ENCODE data around the gene RPL38.

RPL38 gene

DNA sequence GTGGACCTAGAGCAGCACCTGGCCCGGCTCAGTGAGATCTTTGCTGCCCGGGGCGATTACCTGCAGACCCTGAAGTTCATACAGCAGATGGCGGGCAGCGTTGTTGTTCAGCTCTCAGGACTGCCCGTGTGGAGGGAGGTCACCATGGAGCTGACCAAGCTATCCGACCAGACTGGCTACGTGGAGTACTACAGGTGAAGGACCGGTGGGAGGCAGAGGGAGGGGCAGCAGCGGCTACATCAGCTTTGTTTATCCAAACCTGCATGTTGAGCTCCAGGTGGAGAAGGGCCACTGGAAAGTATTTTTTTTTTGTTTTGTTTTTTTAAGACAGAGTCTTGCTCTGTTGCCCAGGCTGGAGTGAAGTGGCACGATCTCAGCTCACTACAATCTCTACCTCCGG lies 33.8 kb downstream of the RPL38 start:
- Histone ChIP-seq H3K36me3 (ENCODE audit: control insufficient read depth in 2 of 2, insufficient read depth in 1 of 2, low read length in 2 of 2) (peaks cover 0 to 8% of the 10 kb centered on the region in 2 experiments; a peak in 1 of 3 replicates), H3K4me1 (ENCODE audit: control insufficient read depth, insufficient read depth, low read length) (no peaks in the 10 kb centered on the region), H3K27ac (ENCODE audit: extremely low read depth, low read depth, low read length) (no peak overlapping the region), H3K4me3 (ENCODE audit: low read depth, low read length) (no peak overlapping the region), H3K9me3 (ENCODE audit: control insufficient read depth, insufficient read depth, low read depth, low read length) (no peaks in the 10 kb centered on the region)
- TF ChIP-seq SP2 (tag by site-specific recombination; IDR thresholded peaks at IDR 0.05) (no peak), ZNF830 (tag by site-specific recombination; IDR thresholded peaks at IDR 0.05; ENCODE audit: low read depth) (no peak), ZNF658 (tag by site-specific recombination; IDR thresholded peaks at IDR 0.05) (no peak)
- CTCF ChIA-PET = interaction anchor here (1.0 to 1.2 kb wide), 3 partner anchors 16 to 38 kb away, joined by 3 to 4 read pairs (median 3); no protein-coding TSS in a partner anchor
- POLR2A ChIA-PET = interaction anchor here (0.7 kb wide), 1 partner anchor 63 kb away, joined by 4 read pairs; no protein-coding TSS in a partner anchor

- Histone ChIP-seq H3K4me1 (ENCODE audit: control insufficient read depth, insufficient read depth, low read length) (no peaks in the 10 kb centered on the region), H3K9me3 (ENCODE audit: control insufficient read depth, insufficient read depth, low read depth, low read length) (no peaks in the 10 kb centered on the region), H3K4me3 (ENCODE audit: low read depth, low read length) (no peak overlapping the region), H3K36me3 (ENCODE audit: control insufficient read depth in 2 of 2, insufficient read depth in 1 of 2, low read length in 2 of 2) (peaks cover 0 to 12% of the 10 kb centered on the region in 2 experiments; a peak in 1 of 3 replicates), H3K27ac (ENCODE audit: extremely low read depth, low read depth, low read length) (no peak overlapping the region)
- CTCF ChIA-PET = interaction anchor here (1.0 kb wide), 1 partner anchor 28 kb away, joined by 4 read pairs; no protein-coding TSS in a partner anchor
- POLR2A ChIA-PET = no interaction called here
- TF ChIP-seq ZNF654 (tag by site-specific recombination; IDR thresholded peaks at IDR 0.05; ENCODE audit: low read depth) (no peak), ZSCAN16 (tag by site-specific recombination; IDR thresholded peaks at IDR 0.05) (no peak), ZNF585B (tag by site-specific recombination; IDR thresholded peaks at IDR 0.05) (no peak), MYNN (tag by site-specific recombination; IDR thresholded peaks at IDR 0.05; ENCODE audit: borderline replicate concordance) (no peak), KLF8 (tag by site-specific recombination; IDR thresholded peaks at IDR 0.05) (no peak), ZNF621 (tag by site-specific recombination; IDR thresholded peaks at IDR 0.05) (no peak), ZNF571 (tag by site-specific recombination; IDR thresholded peaks at IDR 0.05) (no peak), ZBTB1 (tag by site-specific recombination; IDR thresholded peaks at IDR 0.05) (no peak), ZNF843 (tag by site-specific recombination; IDR thresholded peaks at IDR 0.05) (no peak), YY2 (tag by site-specific recombination; IDR thresholded peaks at IDR 0.05) (no peak), MEIS1 (CRISPR knock-in tag; IDR thresholded peaks at IDR 0.05; ENCODE audit: borderline replicate concordance) (no peak), PRDM6 (tag by site-specific recombination; IDR thresholded peaks at IDR 0.05) (no peak), ZNF341 (tag by site-specific recombination; IDR thresholded peaks at IDR 0.05; ENCODE audit: low read depth) (no peak), ZNF416 (tag by site-specific recombination; IDR thresholded peaks at IDR 0.05) (no peak), YY1 (tag by site-specific recombination; IDR thresholded peaks at IDR 0.05) (no peak)
- TF ChIP-seq, protein P1, sequence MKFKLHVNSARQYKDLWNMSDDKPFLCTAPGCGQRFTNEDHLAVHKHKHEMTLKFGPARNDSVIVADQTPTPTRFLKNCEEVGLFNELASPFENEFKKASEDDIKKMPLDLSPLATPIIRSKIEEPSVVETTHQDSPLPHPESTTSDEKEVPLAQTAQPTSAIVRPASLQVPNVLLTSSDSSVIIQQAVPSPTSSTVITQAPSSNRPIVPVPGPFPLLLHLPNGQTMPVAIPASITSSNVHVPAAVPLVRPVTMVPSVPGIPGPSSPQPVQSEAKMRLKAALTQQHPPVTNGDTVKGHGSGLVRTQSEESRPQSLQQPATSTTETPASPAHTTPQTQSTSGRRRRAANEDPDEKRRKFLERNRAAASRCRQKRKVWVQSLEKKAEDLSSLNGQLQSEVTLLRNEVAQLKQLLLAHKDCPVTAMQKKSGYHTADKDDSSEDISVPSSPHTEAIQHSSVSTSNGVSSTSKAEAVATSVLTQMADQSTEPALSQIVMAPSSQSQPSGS (tag by site-specific recombination; IDR thresholded peaks at IDR 0.05; ENCODE audit: low read depth) = no peak
These were observed 35.7 kb downstream of the RPL38 start for GRCh38 chr17:74239172-74239571.

DNA sequence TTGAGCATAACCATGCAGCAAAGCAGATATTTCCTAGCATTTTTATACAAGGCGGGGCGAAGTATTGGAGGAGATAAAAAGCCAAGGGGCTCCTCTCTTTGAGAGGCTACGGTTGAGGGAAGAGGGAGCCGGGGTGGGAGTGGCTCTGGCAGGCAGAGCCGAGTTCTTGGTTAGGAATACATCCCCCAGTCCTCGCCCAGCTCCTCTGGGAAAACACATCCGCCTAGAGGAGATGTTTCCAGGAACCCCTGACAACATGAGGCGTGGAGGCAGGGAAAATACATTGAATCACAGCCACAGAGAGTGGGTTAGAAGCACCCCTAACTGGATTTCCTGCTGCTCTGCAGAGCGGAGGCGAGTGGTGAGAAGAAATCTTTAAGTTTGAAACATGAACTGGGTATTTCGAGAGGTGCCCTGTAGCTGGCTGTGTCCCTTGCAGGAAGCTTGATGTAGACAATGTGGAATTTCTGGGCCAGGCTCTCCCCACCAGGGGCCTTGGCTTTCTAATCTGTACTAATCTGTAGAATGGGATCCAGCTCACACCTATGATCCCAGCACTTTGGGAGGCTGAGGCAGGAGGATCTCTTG lies 37.2 kb downstream of the RPL38 start:
- H3K4me1 ChIP-seq (ENCODE audit: control insufficient read depth, insufficient read depth, low read length) = no peaks in the 10 kb centered on the region
- ChIA-PET CTCF (interaction anchor here (0.6 kb wide), 2 partner anchors 64 to 253 kb away, joined by 3 to 4 read pairs; no protein-coding TSS in a partner anchor), POLR2A (interaction anchor here (0.6 kb wide), 1 partner anchor 42 kb away, joined by 3 read pairs; no protein-coding TSS in a partner anchor)
- H3K4me3 ChIP-seq (ENCODE audit: low read depth, low read length) = no peak overlapping the region
- H3K27ac ChIP-seq (ENCODE audit: extremely low read depth, low read depth, low read length) = no peak overlapping the region
- no peaks in the 10 kb centered on the region for H3K9me3 ChIP-seq (ENCODE audit: control insufficient read depth, insufficient read depth, low read depth, low read length)
- peaks cover 0 to 12% of the 10 kb centered on the region in 2 experiments; a peak in 1 of 3 replicates for H3K36me3 ChIP-seq (ENCODE audit: control insufficient read depth in 2 of 2, insufficient read depth in 1 of 2, low read length in 2 of 2)
- no peak for TF ChIP-seq ZNF292 (tag by site-specific recombination; IDR thresholded peaks at IDR 0.05; ENCODE audit: borderline replicate concordance, low read depth)
- TF ChIP-seq ZNF518A (tag by site-specific recombination; conservative IDR thresholded peaks at IDR 0.05; ENCODE audit: low read depth) = no peak

Measured in HEK293 (cell line).